HG02973 (cell line): ENCODE measurements around the gene MGAT4B.

ENCODE experiments used
- ATAC-seq: cut with Tn5 transposase; IDR thresholded peaks from one replicate; pipeline ENCODE4 v1.9.1; 2021; ENCODE audit warnings: moderate library complexity; ENCODE audit not compliant: unreplicated experiment

Gene MGAT4B

GRCh38 chr5:179812997-179813607 is 6.4 kb upstream of the MGAT4B start:
- no peak for ATAC-seq

- ATAC-seq: no peak
These were observed 5.6 kb upstream of the MGAT4B start for GRCh38 chr5:179812135-179812825.

GRCh38 chr5:179805529-179806249 is 977 bp downstream of the MGAT4B start:
- ATAC-seq: peak; percentile 8

GRCh38 chr5:179805070-179805528 is 1.6 kb downstream of the MGAT4B start:
- no peak for ATAC-seq

- no peak for ATAC-seq
These were observed 2.1 kb downstream of the MGAT4B start for GRCh38 chr5:179804555-179804947.

GRCh38 chr5:179803651-179804554 is 2.8 kb downstream of the MGAT4B start:
- no peak for ATAC-seq

GRCh38 chr5:179802950-179803562 is 3.6 kb downstream of the MGAT4B start:
- ATAC-seq: no peak

- no peak for ATAC-seq
These were observed 4.3 kb downstream of the MGAT4B start for GRCh38 chr5:179802207-179802883.

- peak; percentile 27 for ATAC-seq
These were observed 5.1 kb downstream of the MGAT4B start for GRCh38 chr5:179801304-179802206.

- ATAC-seq: no peak
These were observed 5.9 kb downstream of the MGAT4B start for GRCh38 chr5:179800696-179801201.

- ATAC-seq: no peak
These were observed 6.5 kb downstream of the MGAT4B start for GRCh38 chr5:179800071-179800695.

- no peak for ATAC-seq
These were observed 7.1 kb downstream of the MGAT4B start for GRCh38 chr5:179799644-179799973.

GRCh38 chr5:179798771-179799643 is 7.7 kb downstream of the MGAT4B start:
- no peak for ATAC-seq

- no peak for ATAC-seq
These were observed 8.4 kb downstream of the MGAT4B start for GRCh38 chr5:179798144-179798770.

- no peak for ATAC-seq
These were observed 8.9 kb downstream of the MGAT4B start for GRCh38 chr5:179797741-179798140.

- ATAC-seq: no peak
These were observed 9.6 kb downstream of the MGAT4B start for GRCh38 chr5:179796877-179797608.
